Activated CD4-positive, alpha-beta memory T cell treated with anti-CD3 and anti-CD28 coated beads, Interleukin-2, amount 10 ng/mL, durations not matched to agents 7 days and 5 days (primary cell): ENCODE data around the gene CSF1. TPM values are rescaled to one million over a fixed set of nuclear protein-coding genes. Genes with fewer than 3 reads are reported as not detected.
"Not testable (repeated sequence)": the region's sequence is repeated elsewhere in the genome, so short reads cannot be mapped to it uniquely, and the experiment has no call there.

Source experiments
- CTCF ChIA-PET: fragments of 350-600 bp; sonication (Branson Sonifier 250); formaldehyde crosslinking; loops from one replicate; lab custom pipeline; 2021; ENCODE audit warnings: antibody characterized with exemption, inconsistent platforms; lab: Charles Lee
- POLR2A ChIA-PET: fragments of 350-600 bp; sonication (Branson Sonifier 250); formaldehyde crosslinking; loops from one replicate; lab custom pipeline; 2021; ENCODE audit warnings: antibody characterized with exemption; lab: Charles Lee
- DNase-seq: peaks from one replicate; pipeline ENCODE4 v3.0.0-alpha.2; 2020
- H3K27ac Mint-ChIP-seq: one replicate; pipeline ENCODE4 v1.8.0; 2021; ENCODE audit warnings: mild to moderate bottlenecking, mixed read lengths
- H3K27me3 Mint-ChIP-seq: one replicate; pipeline ENCODE4 v1.8.0; 2021; ENCODE audit warnings: mixed read lengths
- H3K36me3 Mint-ChIP-seq: one replicate; pipeline ENCODE4 v1.8.0; 2021; ENCODE audit warnings: low read depth, mixed read lengths
- H3K4me1 Mint-ChIP-seq: one replicate; pipeline ENCODE4 v1.8.0; 2021; ENCODE audit warnings: mixed read lengths
- H3K4me3 Mint-ChIP-seq: one replicate; pipeline ENCODE4 v1.8.0; 2021; ENCODE audit warnings: mild to moderate bottlenecking, mixed read lengths
- H3K9me3 Mint-ChIP-seq: one replicate; pipeline ENCODE4 v1.8.0; 2021; ENCODE audit warnings: mixed read lengths
- total RNA-seq, 2 experiments: library from RNA; stranded (reverse); gene quantifications; one replicate each; pipeline ENCODE4 v1.2.3, GENCODE V29; 2021

CSF1 gene
- total RNA-seq, 2 experiments from 2014 or later, result 89.4 to 94.2 TPM

GRCh38 chr1:109877776-109878175 lies 32.9 kb upstream of the CSF1 start:
- H3K9me3 Mint-ChIP-seq, result no peaks in the 10 kb centered on the region
- H3K4me1 Mint-ChIP-seq, result peaks cover 13% of the 10 kb centered on the region
- ChIA-PET CTCF (interaction anchor here (1.3 kb wide), 1 partner anchor 87 kb away, joined by 3 read pairs; no protein-coding TSS in a partner anchor), POLR2A (no interaction called here)
- H3K36me3 Mint-ChIP-seq, result no peaks in the 10 kb centered on the region
- H3K4me3 Mint-ChIP-seq, result no peak overlapping the region
- no peak overlapping the region for H3K27ac Mint-ChIP-seq
- no peak for DNase-seq
- H3K27me3 Mint-ChIP-seq, result peaks cover 14% of the 10 kb centered on the region

- ChIA-PET CTCF (no interaction called here), POLR2A (no interaction called here)
These were observed 32.0 kb upstream of the CSF1 start for GRCh38 chr1:109878531-109879104.

GRCh38 chr1:109879371-109879770 lies 31.3 kb upstream of the CSF1 start:
- H3K9me3 Mint-ChIP-seq, H3K4me3 Mint-ChIP-seq, H3K27ac Mint-ChIP-seq, H3K4me1 Mint-ChIP-seq, H3K36me3 Mint-ChIP-seq, DNase-seq, POLR2A ChIA-PET: not testable (repeated sequence)
- H3K27me3 Mint-ChIP-seq, result peaks cover 12% of the 10 kb centered on the region
- CTCF ChIA-PET, result interaction anchor here (0.7 kb wide), 1 partner anchor 44 kb away, joined by 3 read pairs; no protein-coding TSS in a partner anchor

More at GRCh38 chr1:109878531-109879104, 32.0 kb upstream of the CSF1 start:
- Mint-ChIP-seq H3K36me3 (no peaks in the 10 kb centered on the region), H3K27me3 (peaks cover 14% of the 10 kb centered on the region), H3K4me3 (no peak overlapping the region), H3K27ac (no peak overlapping the region), H3K4me1 (peaks cover 10% of the 10 kb centered on the region), H3K9me3 (no peaks in the 10 kb centered on the region)
- no peak for DNase-seq

GRCh38 chr1:109879881-109880525 lies 30.6 kb upstream of the CSF1 start:
- peaks cover 7% of the 10 kb centered on the region for H3K4me1 Mint-ChIP-seq
- CTCF ChIA-PET, result interaction anchor here (0.6 to 1.4 kb wide), 3 partner anchors 32 to 89 kb away, joined by 3 to 4 read pairs (median 3); no protein-coding TSS in a partner anchor
- H3K36me3 Mint-ChIP-seq, result no peaks in the 10 kb centered on the region
- POLR2A ChIA-PET, result no interaction called here
- no peak overlapping the region for H3K27ac Mint-ChIP-seq
- peaks cover 8% of the 10 kb centered on the region for H3K27me3 Mint-ChIP-seq
- DNase-seq, result no peak
- H3K4me3 Mint-ChIP-seq, result no peak overlapping the region
- no peaks in the 10 kb centered on the region for H3K9me3 Mint-ChIP-seq

GRCh38 chr1:109880971-109881894 lies 29.4 kb upstream of the CSF1 start:
- H3K9me3 Mint-ChIP-seq, result no peaks in the 10 kb centered on the region
- H3K27me3 Mint-ChIP-seq, result peaks cover 1% of the 10 kb centered on the region
- peaks cover 5% of the 10 kb centered on the region for H3K4me1 Mint-ChIP-seq
- H3K36me3 Mint-ChIP-seq, result no peaks in the 10 kb centered on the region
- no peak overlapping the region for H3K4me3 Mint-ChIP-seq
- ChIA-PET POLR2A (no interaction called here), CTCF (interaction anchor here (0.7 to 1.4 kb wide), 2 partner anchors 90 to 95 kb away, joined by 3 read pairs; no protein-coding TSS in a partner anchor)
- no peak for DNase-seq
- H3K27ac Mint-ChIP-seq, result no peak overlapping the region

- CTCF ChIA-PET, result interaction anchor here (0.6 kb wide), 1 partner anchor 387 kb away, joined by 3 read pairs; no protein-coding TSS in a partner anchor
- H3K36me3 Mint-ChIP-seq, result no peaks in the 10 kb centered on the region
These were observed 28.8 kb upstream of the CSF1 start for GRCh38 chr1:109881906-109882287.

GRCh38 chr1:109882288-109883245 lies 28.1 kb upstream of the CSF1 start:
- DNase-seq, result no peak
- H3K4me3 Mint-ChIP-seq, result no peak overlapping the region
- peaks cover 5% of the 10 kb centered on the region for H3K4me1 Mint-ChIP-seq
- H3K36me3 Mint-ChIP-seq, result no peaks in the 10 kb centered on the region
- ChIA-PET CTCF (interaction anchor here (0.6 kb wide), 1 partner anchor 388 kb away, joined by 3 read pairs; no protein-coding TSS in a partner anchor), POLR2A (no interaction called here)
- no peaks in the 10 kb centered on the region for H3K27me3 Mint-ChIP-seq
- no peaks in the 10 kb centered on the region for H3K9me3 Mint-ChIP-seq
- no peak overlapping the region for H3K27ac Mint-ChIP-seq

More at GRCh38 chr1:109881906-109882287, 28.8 kb upstream of the CSF1 start:
- DNase-seq, result no peak
- POLR2A ChIA-PET, result no interaction called here
- peaks cover 5% of the 10 kb centered on the region for H3K4me1 Mint-ChIP-seq
- no peak overlapping the region for H3K27ac Mint-ChIP-seq
- no peaks in the 10 kb centered on the region for H3K9me3 Mint-ChIP-seq
- H3K27me3 Mint-ChIP-seq, result no peaks in the 10 kb centered on the region
- H3K4me3 Mint-ChIP-seq, result no peak overlapping the region

GRCh38 chr1:109883248-109883955 lies 27.2 kb upstream of the CSF1 start:
- POLR2A ChIA-PET, result no interaction called here

GRCh38 chr1:109884242-109884891 lies 26.3 kb upstream of the CSF1 start:
- H3K4me3 Mint-ChIP-seq, result no peak overlapping the region
- no peak for DNase-seq
- POLR2A ChIA-PET, result no interaction called here
- peaks cover 7% of the 10 kb centered on the region for H3K4me1 Mint-ChIP-seq
- H3K27me3 Mint-ChIP-seq, result no peaks in the 10 kb centered on the region
- CTCF ChIA-PET, result no interaction called here
- H3K9me3 Mint-ChIP-seq, result no peaks in the 10 kb centered on the region
- H3K36me3 Mint-ChIP-seq, result no peaks in the 10 kb centered on the region
- H3K27ac Mint-ChIP-seq, result no peak overlapping the region

More at GRCh38 chr1:109883248-109883955, 27.2 kb upstream of the CSF1 start:
- Mint-ChIP-seq H3K4me1 (peaks cover 5% of the 10 kb centered on the region), H3K27ac (no peak overlapping the region), H3K36me3 (no peaks in the 10 kb centered on the region), H3K9me3 (no peaks in the 10 kb centered on the region), H3K27me3 (no peaks in the 10 kb centered on the region), H3K4me3 (no peak overlapping the region)
- no peak for DNase-seq
- CTCF ChIA-PET, result no interaction called here

- Mint-ChIP-seq H3K4me1 (peaks cover 15% of the 10 kb centered on the region), H3K27me3 (no peaks in the 10 kb centered on the region), H3K36me3 (no peaks in the 10 kb centered on the region), H3K4me3 (no peak overlapping the region), H3K27ac (no peak overlapping the region), H3K9me3 (no peaks in the 10 kb centered on the region)
- CTCF ChIA-PET, result no interaction called here
- DNase-seq, result no peak
- POLR2A ChIA-PET, result no interaction called here
These were observed 25.1 kb upstream of the CSF1 start for GRCh38 chr1:109885589-109885988.

- H3K4me1 Mint-ChIP-seq, result peaks cover 26% of the 10 kb centered on the region
- ChIA-PET CTCF (no interaction called here), POLR2A (no interaction called here)
- no peaks in the 10 kb centered on the region for H3K9me3 Mint-ChIP-seq
- H3K4me3 Mint-ChIP-seq, result no peak overlapping the region
- H3K27me3 Mint-ChIP-seq, result no peaks in the 10 kb centered on the region
- H3K27ac Mint-ChIP-seq, result no peak overlapping the region
- no peak for DNase-seq
- H3K36me3 Mint-ChIP-seq, result no peaks in the 10 kb centered on the region
These were observed 23.8 kb upstream of the CSF1 start for GRCh38 chr1:109886827-109887226.
